ENCODE measurements around the gene AXL.
"Not testable (repeated sequence)": the region's sequence is repeated elsewhere in the genome, so short reads cannot be mapped to it uniquely, and the experiment has no call there.

GRCh38 chr19:41289814-41290213 lies 70.8 kb downstream of the AXL start:
- TF ChIP-seq CTCF (IDR thresholded peaks at IDR 0.05 in 8 of 11, conservative IDR thresholded peaks at IDR 0.05 in 3 of 11); POLR2AphosphoS5 (IDR thresholded peaks at IDR 0.05); POLR2A (IDR thresholded peaks at IDR 0.05): not testable (repeated sequence)
